ENCODE measurements around the gene PADI2.
"Not testable (repeated sequence)": the region's sequence is repeated elsewhere in the genome, so short reads cannot be mapped to it uniquely, and the experiment has no call there.

PADI2 gene

GRCh38 chr1:17081439-17081838 is 37.8 kb downstream of the PADI2 start:
- DNase-seq (ENCODE audit: low spot score): no peak

GRCh38 chr1:17080880-17081279 is 38.4 kb downstream of the PADI2 start:
- DNase-seq (ENCODE audit: low spot score): no peak

GRCh38 chr1:17080085-17080759 is 39.0 kb downstream of the PADI2 start:
- DNase-seq (ENCODE audit: low spot score): no peak

GRCh38 chr1:17078991-17079868 is 40.0 kb downstream of the PADI2 start:
- no peak for DNase-seq (ENCODE audit: low spot score)

- DNase-seq (ENCODE audit: low spot score): peak; percentile 82
These were observed 43.6 kb downstream of the PADI2 start for GRCh38 chr1:17075470-17076255.

- no peak for DNase-seq (ENCODE audit: low spot score)
These were observed 47.5 kb downstream of the PADI2 start for GRCh38 chr1:17071794-17072193.

GRCh38 chr1:17070163-17070525 is 49.1 kb downstream of the PADI2 start:
- DNase-seq (ENCODE audit: low spot score): no peak

- no peak for DNase-seq (ENCODE audit: low spot score)
These were observed 49.6 kb downstream of the PADI2 start for GRCh38 chr1:17069452-17070162.

- no peak for DNase-seq (ENCODE audit: low spot score)
These were observed 50.5 kb downstream of the PADI2 start for GRCh38 chr1:17068789-17069188.

GRCh38 chr1:17067465-17068240 is 51.6 kb downstream of the PADI2 start:
- DNase-seq (ENCODE audit: low spot score): no peak

- no peak for DNase-seq (ENCODE audit: low spot score)
These were observed 52.2 kb downstream of the PADI2 start for GRCh38 chr1:17067069-17067426.

GRCh38 chr1:17066361-17067068 is 52.7 kb downstream of the PADI2 start:
- DNase-seq (ENCODE audit: low spot score): no peak

GRCh38 chr1:17065666-17066065 is 53.6 kb downstream of the PADI2 start:
- no peak for DNase-seq (ENCODE audit: low spot score)

- DNase-seq (ENCODE audit: low spot score): not testable (repeated sequence)
These were observed 56.5 kb downstream of the PADI2 start for GRCh38 chr1:17062751-17063150.

- DNase-seq (ENCODE audit: low spot score): no peak
These were observed 57.4 kb downstream of the PADI2 start for GRCh38 chr1:17061892-17062291.

GRCh38 chr1:17061486-17061885 is 57.8 kb downstream of the PADI2 start:
- DNase-seq (ENCODE audit: low spot score): no peak

- peak; percentile 75 for DNase-seq (ENCODE audit: low spot score)
These were observed 58.9 kb downstream of the PADI2 start for GRCh38 chr1:17060306-17060749.

- DNase-seq (ENCODE audit: low spot score): peak; percentile 87
These were observed 59.6 kb downstream of the PADI2 start for GRCh38 chr1:17059391-17060305.

- no peak for DNase-seq (ENCODE audit: low spot score)
These were observed 62.7 kb downstream of the PADI2 start for GRCh38 chr1:17056551-17056950.
